H1 (cell line): ENCODE data around the gene KLHL5. TPM values are rescaled to one million over a fixed set of nuclear protein-coding genes. Genes with fewer than 3 reads are reported as not detected.

Experiments
- CTCF ChIA-PET: fragments of 300-600 bp; sonication (Branson Sonifier 250); formaldehyde crosslinking; loops from one replicate; lab custom pipeline; 2021; ENCODE audit not compliant: partially characterized antibody; lab: Charles Lee
- POLR2A ChIA-PET: fragments of 300-600 bp; sonication (Branson Sonifier 250); formaldehyde crosslinking; loops from one replicate; lab custom pipeline; 2021; ENCODE audit warnings: inconsistent platforms; ENCODE audit not compliant: partially characterized antibody; lab: Charles Lee
- DNase-seq, 2 experiments: peaks; one replicate each; pipeline versions ENCODE4 v3.0.0 to v3.0.0-alpha.2; 2010 to 2022; ENCODE audit warnings: low spot score in 2 of 2, low read depth in 1 of 2, mixed read lengths in 1 of 2
- FAIRE-seq: peaks from 2 replicates; lab custom pipeline; 2011; peaks lifted over from hg19 to GRCh38; lab: Jason Lieb, UNC
- H2AFZ ChIP-seq: 2 replicates; pipeline ENCODE4 v1.8.1; 2012; ENCODE audit warnings: low read length, inconsistent platforms
- H2AK5ac ChIP-seq: 2 replicates; pipeline ENCODE4 v1.6.1; 2013; ENCODE audit warnings: low read depth, low read length
- H2BK120ac ChIP-seq: replicated peaks from 2 replicates; pipeline ENCODE3; 2013; ENCODE audit warnings: low read depth, low read length, inconsistent platforms
- H2BK12ac ChIP-seq: 2 replicates; pipeline ENCODE4 v1.6.1; 2013; ENCODE audit warnings: low read depth, low read length
- H2BK15ac ChIP-seq: 2 replicates; pipeline ENCODE4 v1.6.1; 2013; ENCODE audit warnings: low read length
- H2BK20ac ChIP-seq: 2 replicates; pipeline ENCODE4 v1.6.1; 2013; ENCODE audit warnings: low read length
- H2BK5ac ChIP-seq: 2 replicates; pipeline ENCODE4 v1.6.1; 2013; ENCODE audit warnings: low read depth, low read length
- H3K14ac ChIP-seq: 2 replicates; pipeline ENCODE4 v1.6.1; 2013; ENCODE audit warnings: inconsistent platforms; ENCODE audit not compliant: insufficient read length
- H3K18ac ChIP-seq: 2 replicates; pipeline ENCODE4 v1.6.1; 2013; ENCODE audit warnings: low read length; ENCODE audit errors: extremely low read depth
- H3K23ac ChIP-seq: 2 replicates; pipeline ENCODE4 v1.6.1; 2013; ENCODE audit warnings: inconsistent platforms; ENCODE audit not compliant: insufficient read length
- H3K23me2 ChIP-seq: 2 replicates; pipeline ENCODE4 v1.6.1; 2013; ENCODE audit warnings: low read depth, low read length
- H3K27ac ChIP-seq: 2 replicates; pipeline ENCODE4 v1.6.1; 2011; ENCODE audit warnings: low read depth, low read length, inconsistent platforms
- H3K27me3 ChIP-seq, 4 experiments: replicated peaks in 1 of 4; 1 replicate in 1 of 4; 2 replicates in 3 of 4; pipeline versions ENCODE4 v1.6.1 to v1.8.1; 2011 to 2013; ENCODE audit warnings: low read length in 3 of 4, mild to moderate bottlenecking in 3 of 4, inconsistent platforms in 2 of 4, mixed read lengths in 2 of 4, moderate library complexity in 1 of 4; ENCODE audit not compliant: control insufficient read depth in 3 of 4, insufficient read depth in 3 of 4; ENCODE audit errors: extremely low read depth in 1 of 4
- H3K36me3 ChIP-seq, 4 experiments: 2 replicates each; pipeline versions ENCODE4 v1.6.1 to v1.8.1; 2011 to 2013; ENCODE audit warnings: mild to moderate bottlenecking in 4 of 4, low read length in 3 of 4, moderate library complexity in 2 of 4, control low read depth in 1 of 4, inconsistent platforms in 1 of 4; ENCODE audit not compliant: insufficient read depth in 4 of 4, control insufficient read depth in 2 of 4
- H3K4ac ChIP-seq: replicated peaks from 2 replicates; pipeline ENCODE3; 2013; ENCODE audit warnings: low read length, low read depth, mixed read lengths, inconsistent platforms; ENCODE audit not compliant: insufficient read length
- H3K4me1 ChIP-seq, 4 experiments: replicated peaks in 1 of 4; 1 replicate in 1 of 4; 2 replicates in 3 of 4; pipeline versions ENCODE4 v1.6.1 to v1.8.1; 2011 to 2013; ENCODE audit warnings: low read length in 3 of 4, inconsistent platforms in 2 of 4, mixed read lengths in 1 of 4; ENCODE audit not compliant: insufficient read depth in 4 of 4, control insufficient read depth in 3 of 4
- H3K4me2 ChIP-seq, 2 experiments: 2 replicates each; pipeline versions ENCODE4 v1.6.1 to v1.8.1; 2011 to 2013; ENCODE audit warnings: low read depth in 2 of 2, low read length in 2 of 2, control low read depth in 1 of 2, inconsistent platforms in 1 of 2, mild to moderate bottlenecking in 1 of 2; ENCODE audit not compliant: insufficient read depth in 1 of 2
- H3K4me3 ChIP-seq, 4 experiments: fragments of 200-600, 300-600 bp in 1 of 4; sonication (generic), shearing (Covaris generic), sonication (Bioruptor Twin) in 1 of 4; 2 replicates each; pipeline versions ENCODE4 v1.5.1 to v1.8.1; 2011 to 2016; ENCODE audit warnings: low read length in 4 of 4, low read depth in 3 of 4, control low read depth in 2 of 4, inconsistent platforms in 2 of 4, mild to moderate bottlenecking in 2 of 4, mixed read lengths in 1 of 4, moderate library complexity in 1 of 4; ENCODE audit not compliant: insufficient read depth in 2 of 4; ENCODE audit errors: extremely low read depth in 1 of 4
- H3K56ac ChIP-seq: replicated peaks from 2 replicates; pipeline ENCODE3; 2013; ENCODE audit warnings: low read depth, mild to moderate bottlenecking, mixed read lengths, low read length, inconsistent platforms; ENCODE audit not compliant: insufficient read length
- H3K79me1 ChIP-seq: 2 replicates; pipeline ENCODE4 v1.6.1; 2013; ENCODE audit warnings: low read depth, low read length, control low read depth
- H3K79me2 ChIP-seq, 2 experiments: 2 replicates each; pipeline versions ENCODE4 v1.6.1 to v1.8.1; 2012 to 2013; ENCODE audit warnings: low read length in 2 of 2, mild to moderate bottlenecking in 2 of 2, inconsistent platforms in 1 of 2; ENCODE audit not compliant: insufficient read depth in 2 of 2, control insufficient read depth in 1 of 2
- H3K9ac ChIP-seq, 4 experiments: replicated peaks in 1 of 4; 1 replicate in 1 of 4; 2 replicates in 3 of 4; pipeline versions ENCODE4 v1.6.1 to v1.8.1; 2011 to 2013; ENCODE audit warnings: low read depth in 3 of 4, low read length in 3 of 4, control low read depth in 2 of 4, mild to moderate bottlenecking in 2 of 4, moderate library complexity in 2 of 4, inconsistent platforms in 1 of 4; ENCODE audit errors: extremely low read depth in 1 of 4
- H3K9me3 ChIP-seq, 2 experiments: 2 replicates each; pipeline versions ENCODE4 v1.6.1 to v1.8.1; 2012 to 2013; ENCODE audit warnings: mild to moderate bottlenecking in 2 of 2, moderate library complexity in 2 of 2, control low read depth in 1 of 2, inconsistent platforms in 1 of 2, low read depth in 1 of 2, low read length in 1 of 2, mixed read lengths in 1 of 2; ENCODE audit not compliant: insufficient read depth in 2 of 2
- H4K20me1 ChIP-seq, 2 experiments: replicated peaks in 1 of 2; 2 replicates each; pipeline versions ENCODE3 to v1.8.1; 2011 to 2013; ENCODE audit warnings: inconsistent platforms in 2 of 2, low read length in 2 of 2, mild to moderate bottlenecking in 1 of 2; ENCODE audit not compliant: insufficient read depth in 2 of 2, control insufficient read depth in 1 of 2
- H4K5ac ChIP-seq: 2 replicates; pipeline ENCODE4 v1.6.1; 2013; ENCODE audit warnings: low read length, low read depth, mixed read lengths, inconsistent platforms; ENCODE audit not compliant: insufficient read length
- H4K8ac ChIP-seq: 2 replicates; pipeline ENCODE4 v1.8.0; 2013; ENCODE audit warnings: mild to moderate bottlenecking, moderate library complexity, low read length, inconsistent platforms; ENCODE audit not compliant: insufficient read depth; ENCODE audit errors: extremely low read depth
- H4K91ac ChIP-seq: replicated peaks from 2 replicates; pipeline ENCODE3; 2013; ENCODE audit warnings: low read length, mixed read lengths, inconsistent platforms; ENCODE audit not compliant: insufficient read length
- CBX8 ChIP-seq: fragments of 300-800, 300-1000 bp; sonication (generic); IDR thresholded peaks from 2 replicates; pipeline ENCODE4 v1.7.1; 2016; ENCODE audit warnings: low read depth, low read length, borderline replicate concordance
- FOSL1 ChIP-seq: IDR thresholded peaks from 2 replicates; pipeline ENCODE4 v1.6.1; 2011; ENCODE audit warnings: mild to moderate bottlenecking, low read depth, low read length, moderate library complexity; ENCODE audit not compliant: insufficient read depth
- NANOG ChIP-seq: IDR thresholded peaks from 2 replicates; pipeline ENCODE4 v1.6.1; 2011; ENCODE audit warnings: low read length, low read depth, mild to moderate bottlenecking, inconsistent platforms; ENCODE audit not compliant: insufficient read depth, poor library complexity, severe bottlenecking
- SUZ12 ChIP-seq: fragments of 200-600 bp; sonication (generic); IDR thresholded peaks from 2 replicates; pipeline ENCODE4 v1.6.1; 2012; ENCODE audit warnings: mild to moderate bottlenecking, inconsistent platforms, low read length, moderate library complexity, mixed read lengths
- WGBS, 2 experiments: shearing (Covaris generic) in 1 of 2; methylation state at CpG; one replicate each; pipeline versions ENCODE4 v1.1.6 to v1.1.7; 2013 to 2015; ENCODE audit warnings: low lambda C conversion rate in 2 of 2, mixed read lengths in 2 of 2, inconsistent platforms in 1 of 2, low coverage in 1 of 2, missing lambda C conversion rate in 1 of 2; ENCODE audit not compliant: insufficient replicate concordance in 2 of 2, insufficient coverage in 1 of 2, insufficient read length in 1 of 2; ENCODE audit errors: extremely low coverage in 1 of 2, missing lambda C conversion rate in 1 of 2; 5-methylcytosine and 5-hydroxymethylcytosine counted together
- polyA plus RNA-seq, 7 experiments: library from polyadenylated mRNA; depleted of rRNA in 3 of 7; stranded (reverse) in 5 of 7; unstranded in 2 of 7; fragments of >200 nt in 5 of 7; fragments of 200-250 nt in 2 of 7; gene quantifications; 1 replicate in 5 of 7; 2 replicates in 1 of 7; 4 replicates in 1 of 7; pipeline versions ENCODE4 v1.2.1 to v1.2.3, GENCODE V29; 2011 to 2013; ENCODE audit warnings: missing spikeins in 2 of 7, mixed read lengths in 2 of 7
- total RNA-seq: library from RNA; stranded (reverse); fragmentation: NEBNext Ultra II Directional; extraction: Animal tissue kit (Norgen Biotek cat#: 25700); gene quantifications from 2 replicates; pipeline ENCODE4 v1.2.1, GENCODE V29; 2021

KLHL5 gene
- total and polyA plus RNA-seq, 2 of the 8 experiments (the other 6 are each of a cell fraction or from before 2014, with no cell fraction given) = 13.0 to 23.6 TPM

- Histone ChIP-seq H4K91ac (no peak overlapping the region), H3K79me1 (no peaks in the 10 kb centered on the region), H4K20me1 (no peaks in the 10 kb centered on the region), H3K4me3 (no peak overlapping the region), H3K23ac (no peak overlapping the region), H3K56ac (no peak overlapping the region), H2BK12ac (no peak overlapping the region), H2AFZ (no peak overlapping the region), H2BK15ac (no peak overlapping the region), H2BK5ac (no peak overlapping the region), H3K27ac (no peak overlapping the region), H3K14ac (no peak overlapping the region), H3K27me3 (no peaks in the 10 kb centered on the region), H2AK5ac (no peak overlapping the region), H2BK120ac (no peak overlapping the region), H4K8ac (no peak overlapping the region), H3K23me2 (no peaks in the 10 kb centered on the region), H3K18ac (no peak overlapping the region), H3K36me3 (no peaks in the 10 kb centered on the region), H3K4me1 (peaks cover 0 to 3% (median 0%) of the 10 kb centered on the region in 4 experiments; a peak in 3 of 7 replicates), H3K4me2 (no peak overlapping the region), H3K9ac (no peak overlapping the region), H3K79me2 (no peaks in the 10 kb centered on the region), H3K9me3 (no peaks in the 10 kb centered on the region), H2BK20ac (no peak overlapping the region), H3K4ac (no peak overlapping the region), H4K5ac (no peak overlapping the region)
- whole genome bisulfite sequencing, 2 experiments = 96 to 100% methylated on average over 3 to 12 of the region's 12 CpGs
- DNase-seq = no peak
- TF ChIP-seq SUZ12 (no peak), NANOG (no peak), FOSL1 (no peak), CBX8 (no peak)
- ChIA-PET CTCF (no interaction called here), POLR2A (no interaction called here)
- FAIRE-seq = no peak
Measured at GRCh38 chr4:39170301-39170700, 108.3 kb downstream of the KLHL5 start.
